GM21576 (cell line): ENCODE data around the gene MIER2.
"Not testable (repeated sequence)": the region's sequence is repeated elsewhere in the genome, so short reads cannot be mapped to it uniquely, and the experiment has no call there.

Experiments
- ATAC-seq: cut with Tn5 transposase; IDR thresholded peaks from one replicate; pipeline ENCODE4 v1.9.1; 2021; ENCODE audit warnings: mild to moderate bottlenecking, moderate library complexity; ENCODE audit not compliant: unreplicated experiment

The MIER2 gene

DNA sequence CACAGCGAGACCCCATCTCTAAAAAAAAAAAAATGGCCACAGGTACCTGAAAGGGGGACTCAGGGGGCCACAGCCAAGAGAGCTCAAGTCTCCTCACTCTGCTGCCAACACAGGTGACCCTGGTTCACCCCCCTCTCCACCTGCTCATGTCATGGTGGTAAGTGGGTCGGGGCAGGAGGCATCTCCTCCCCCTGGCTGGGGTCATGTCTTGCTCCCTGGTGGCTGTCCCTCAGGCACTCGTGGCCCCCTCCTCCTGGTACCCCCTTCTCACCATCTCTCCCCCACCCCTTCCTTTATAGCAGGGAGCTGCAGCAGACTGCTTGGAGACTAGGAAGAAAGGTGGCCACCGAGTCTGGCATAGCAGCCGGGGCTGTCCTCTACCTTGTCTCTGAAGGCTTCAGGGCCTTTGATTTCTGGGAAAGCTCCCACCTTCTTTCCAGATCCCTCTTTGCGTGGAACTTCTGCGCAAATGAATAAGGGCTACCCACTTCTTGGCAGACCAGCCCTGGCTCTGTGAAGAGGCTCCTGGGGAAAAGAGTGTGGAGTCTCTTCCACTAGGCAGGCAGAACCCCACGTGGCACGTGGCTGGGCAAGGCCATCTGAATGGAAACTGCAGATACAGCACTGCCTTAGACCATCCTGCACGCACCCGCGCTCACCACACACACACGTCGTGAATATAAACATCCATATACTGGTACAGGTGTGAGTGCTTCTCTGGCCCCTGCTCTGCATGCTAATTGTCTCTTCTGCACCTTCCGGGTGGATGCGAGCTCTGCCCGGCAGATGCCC is 20.1 kb upstream of the MIER2 start:
- no peak for ATAC-seq

- no peak for ATAC-seq
Measured at GRCh38 chr19:362683-363082, 18.1 kb upstream of the MIER2 start.

DNA sequence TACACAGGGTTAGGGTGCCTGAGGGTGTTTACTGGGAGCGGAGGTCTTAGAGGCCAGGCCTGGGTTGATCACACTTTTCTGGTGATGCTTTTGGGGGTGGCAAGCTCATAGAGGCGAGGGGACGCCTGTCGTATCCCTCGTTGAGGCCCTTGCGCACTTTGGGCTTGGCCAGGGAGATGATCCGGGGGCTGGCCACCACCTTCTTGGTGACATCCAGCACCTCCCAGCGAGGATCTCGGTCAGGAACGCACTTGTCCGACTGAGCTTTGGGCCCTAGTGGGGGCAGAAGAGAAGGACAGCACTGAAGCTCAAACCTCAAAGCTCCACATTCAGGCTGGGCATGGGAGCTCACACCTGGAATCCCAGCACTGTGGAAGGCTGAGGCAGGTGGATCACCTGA is 17.6 kb upstream of the MIER2 start:
- ATAC-seq: no peak

GRCh38 chr19:359653-359925 is 15.0 kb upstream of the MIER2 start:
- ATAC-seq: no peak

GRCh38 chr19:355536-355935 is 10.9 kb upstream of the MIER2 start:
- not testable (repeated sequence) for ATAC-seq

GRCh38 chr19:355134-355533 is 10.5 kb upstream of the MIER2 start:
- ATAC-seq: no peak

- no peak for ATAC-seq
Measured at GRCh38 chr19:351976-352625, 7.5 kb upstream of the MIER2 start.

DNA sequence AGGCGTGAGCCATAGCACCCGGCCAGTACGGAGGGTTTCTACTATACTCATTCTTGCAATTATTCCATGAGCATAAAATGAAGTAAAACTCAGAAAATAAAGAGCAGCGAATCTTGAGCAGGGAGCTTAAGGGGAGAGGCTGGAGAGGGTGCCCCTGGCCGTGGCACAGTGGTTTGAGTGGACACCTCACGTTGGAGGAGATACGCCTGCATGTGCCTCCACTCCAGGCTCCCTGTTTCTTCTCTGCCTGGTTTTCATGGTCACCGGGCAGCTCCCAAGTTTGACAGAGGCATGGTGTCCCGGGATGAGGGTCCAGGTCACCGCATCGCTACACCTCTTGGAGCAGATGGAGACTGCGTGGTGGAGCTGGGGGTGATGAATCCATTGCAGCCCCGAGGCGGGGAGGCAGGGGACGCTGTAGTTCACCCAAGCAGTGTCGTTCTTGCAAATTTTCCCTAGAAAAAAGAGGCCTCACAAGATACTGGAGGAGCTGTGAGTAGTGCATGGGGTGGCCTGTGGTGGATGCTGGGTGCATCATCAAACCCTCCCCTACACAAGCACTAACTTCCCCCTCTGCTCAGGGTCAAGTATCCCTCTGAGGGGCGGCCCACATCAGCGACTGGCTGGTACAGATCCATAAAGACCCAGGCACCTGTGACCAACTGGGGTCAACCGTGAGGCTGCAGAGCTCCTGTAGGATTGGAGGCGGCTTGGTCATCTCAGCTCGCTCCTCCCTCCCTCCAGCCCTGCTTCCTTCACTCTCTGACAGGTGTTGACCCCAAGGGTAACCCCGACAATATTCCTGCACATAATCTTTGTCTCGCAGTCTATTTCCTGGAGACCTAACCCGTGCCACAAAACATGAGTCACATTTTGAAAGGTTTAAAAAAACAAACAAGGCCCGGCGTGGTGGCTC is 3.6 kb upstream of the MIER2 start:
- no peak for ATAC-seq

GRCh38 chr19:345320-345879 is 804 bp upstream of the MIER2 start:
- no peak for ATAC-seq

DNA sequence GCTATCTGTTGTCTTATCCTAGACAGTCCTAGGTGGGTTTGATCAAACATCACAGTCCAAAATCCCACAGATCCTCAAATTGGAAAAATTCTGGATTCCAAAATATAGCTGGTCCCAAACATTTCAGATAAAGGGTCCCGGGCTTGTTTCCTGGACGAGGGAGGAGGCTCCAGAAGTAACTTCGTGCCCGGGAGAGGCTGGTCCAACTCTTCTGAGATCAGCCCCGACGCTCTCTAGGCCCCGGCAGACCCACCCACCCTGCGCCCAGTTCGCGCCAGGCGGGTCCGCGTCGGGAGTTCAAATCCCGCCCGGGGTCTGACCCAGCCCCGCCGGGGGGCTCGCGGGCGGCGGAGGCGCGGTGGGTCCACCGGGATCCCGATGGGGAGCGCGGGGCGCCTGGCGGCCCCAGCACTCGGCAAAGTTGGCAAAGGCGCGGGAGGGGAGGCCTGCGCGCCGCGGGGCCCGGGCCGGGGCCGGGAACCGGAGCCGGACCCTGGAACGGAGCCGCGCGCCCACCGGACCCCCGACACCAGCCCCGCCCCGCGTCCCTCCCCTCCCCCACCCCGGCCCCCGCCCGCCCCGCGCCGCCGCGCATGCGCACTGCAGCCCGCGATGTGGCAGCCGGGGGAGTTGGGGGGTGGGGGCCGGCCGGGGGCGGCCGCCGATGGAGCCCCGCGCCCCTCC is 513 bp downstream of the MIER2 start:
- peak; percentile 26 for ATAC-seq

DNA sequence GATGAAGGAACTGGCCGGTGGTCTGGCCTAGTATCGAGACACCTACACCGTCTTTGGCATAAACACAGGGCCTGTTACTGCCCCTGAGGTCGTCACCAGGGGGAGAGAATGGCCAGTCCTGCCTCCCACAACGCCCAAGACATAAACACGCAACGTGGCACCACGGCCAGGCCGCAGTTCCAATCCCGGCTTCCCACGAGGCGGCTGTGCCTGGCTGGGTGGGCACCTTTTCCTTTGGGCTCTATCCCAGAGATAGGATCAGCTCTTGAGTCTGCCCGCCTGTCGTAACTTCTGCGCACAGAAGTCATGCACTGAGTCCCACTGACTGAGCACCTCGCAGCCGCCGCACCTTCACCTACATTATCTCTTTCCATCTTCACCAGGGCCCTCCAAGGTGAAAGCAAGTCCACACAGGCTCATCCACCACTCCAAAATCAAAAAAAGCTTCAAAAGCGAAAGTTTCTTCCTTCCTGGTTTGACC is 1.1 kb downstream of the MIER2 start:
- no peak for ATAC-seq

GRCh38 chr19:342801-343421 is 1.7 kb downstream of the MIER2 start:
- no peak for ATAC-seq

- no peak for ATAC-seq
Measured at GRCh38 chr19:342128-342455, 2.5 kb downstream of the MIER2 start.

DNA sequence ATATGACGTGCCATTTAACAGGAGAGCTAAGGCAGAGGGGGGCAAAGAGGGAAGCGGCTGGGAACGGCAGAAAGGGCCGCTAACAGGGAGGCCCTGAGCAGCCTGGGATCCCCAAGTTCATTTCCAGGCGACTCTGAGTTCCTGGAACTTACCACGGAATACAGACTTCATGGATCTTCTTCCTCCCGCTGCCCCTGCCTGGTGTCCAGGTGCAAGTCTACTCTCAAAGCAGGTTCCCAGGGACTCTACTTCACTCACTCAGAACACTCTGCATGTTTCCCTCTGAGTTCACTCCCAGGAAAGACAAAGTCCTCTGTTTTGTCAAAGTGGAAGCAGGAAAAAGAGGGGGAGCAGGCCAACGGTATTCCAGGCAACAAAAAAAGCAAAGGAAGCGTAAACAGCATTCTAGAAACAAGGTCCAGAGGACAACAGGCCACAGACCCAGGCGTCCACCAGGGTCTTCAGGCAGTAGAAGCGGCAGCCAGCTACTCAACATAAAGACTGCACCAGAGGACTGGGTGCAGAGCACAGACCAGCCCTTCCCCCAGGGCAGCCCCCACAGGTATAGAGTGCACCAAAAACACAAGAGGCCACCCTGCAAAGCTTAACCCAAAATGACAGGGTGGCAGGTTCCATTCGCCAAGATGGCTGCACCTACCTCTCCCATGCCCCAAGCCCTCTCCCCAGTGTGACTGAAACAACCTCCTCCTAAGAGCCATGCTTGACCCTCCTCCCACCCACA is 3.0 kb downstream of the MIER2 start:
- ATAC-seq: no peak

DNA sequence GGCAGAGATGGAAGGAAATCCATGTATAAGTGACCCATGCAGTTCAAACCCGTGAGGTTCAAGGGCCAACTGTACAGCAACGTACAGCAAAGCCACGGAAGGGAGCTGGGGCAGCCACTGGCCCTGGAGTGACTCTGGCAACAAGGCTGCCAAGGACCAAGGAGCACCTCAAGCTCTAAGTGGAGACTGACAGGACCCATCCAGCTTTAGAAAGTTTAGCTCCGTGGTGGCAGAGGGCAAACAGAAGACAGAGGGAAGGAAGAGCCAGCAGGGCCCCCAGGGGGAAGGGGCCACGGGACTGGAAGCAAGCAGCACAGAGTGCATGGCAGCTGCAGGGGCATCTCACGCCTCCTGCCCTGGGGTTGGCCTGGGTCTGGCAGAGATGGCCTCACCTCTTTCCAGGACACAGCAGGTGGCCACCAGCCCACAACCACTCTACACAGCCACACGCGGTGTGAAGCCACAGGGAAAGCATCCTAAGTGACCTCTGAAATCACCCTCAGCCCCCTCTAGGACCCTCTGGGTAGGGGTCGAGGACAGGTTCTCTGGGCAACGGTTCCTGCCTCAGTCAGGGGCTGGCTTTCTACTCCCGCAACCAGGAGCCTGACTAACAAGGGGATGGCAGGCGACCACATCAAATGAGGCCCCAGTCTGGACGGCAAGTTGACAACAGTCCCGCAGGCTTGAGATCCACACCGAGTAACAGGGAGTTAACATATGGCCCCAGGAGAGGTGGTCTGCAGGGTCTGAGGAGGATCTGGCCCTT is 3.8 kb downstream of the MIER2 start:
- no peak for ATAC-seq

GRCh38 chr19:339262-339887 is 5.2 kb downstream of the MIER2 start:
- ATAC-seq: no peak

DNA sequence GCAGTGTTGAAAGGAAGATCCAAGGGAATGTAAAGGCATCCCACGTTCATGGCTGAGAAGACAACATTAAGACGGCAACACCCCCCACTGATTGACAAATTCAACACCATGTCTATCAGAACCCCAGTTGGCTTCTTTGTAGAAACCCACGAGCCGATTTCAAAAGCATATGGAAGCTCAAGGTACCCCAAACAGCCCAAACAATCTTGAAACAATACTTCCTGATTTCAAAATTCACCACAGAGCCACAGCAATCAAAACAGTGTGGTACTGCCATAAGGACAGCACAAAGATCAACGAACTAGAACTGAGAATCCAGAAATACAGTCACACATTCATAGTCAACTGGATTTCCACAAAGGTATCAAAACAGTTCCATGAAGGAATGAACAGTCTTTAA is 6.2 kb downstream of the MIER2 start:
- ATAC-seq: no peak

DNA sequence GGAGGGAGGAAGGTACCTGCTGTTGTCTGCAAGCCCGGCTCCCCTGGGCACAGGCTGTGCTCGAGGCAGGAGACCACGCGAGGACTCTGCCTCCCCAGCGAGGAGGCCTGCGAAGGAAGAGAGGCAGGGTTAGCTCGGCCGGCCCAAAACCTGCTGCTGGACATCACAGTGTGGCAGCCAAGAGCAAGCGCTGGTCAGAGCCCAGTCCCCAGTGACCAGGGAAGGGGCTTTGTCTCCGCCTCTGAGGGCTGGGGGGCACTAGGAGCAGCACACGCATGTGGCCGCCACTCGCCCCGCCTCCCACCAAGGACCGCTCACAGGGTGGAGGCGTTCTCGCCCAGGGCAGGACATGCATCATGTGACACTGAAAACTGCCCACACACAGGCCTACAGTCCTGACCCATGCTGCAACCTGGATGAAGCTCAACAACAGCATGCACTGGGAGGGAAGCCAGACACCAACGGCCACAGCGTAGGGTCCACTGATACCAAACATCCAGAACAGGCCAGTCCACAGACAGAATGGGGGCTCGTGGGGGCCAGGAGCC is 8.5 kb downstream of the MIER2 start:
- ATAC-seq: no peak
